ENCODE results near the gene SLC25A24. TPM values are rescaled to one million over a fixed set of nuclear protein-coding genes. Genes with fewer than 3 reads are reported as not detected.

Gene SLC25A24
- total RNA-seq, 1 experiment from 2014 or later: 23.6 TPM

- intact Hi-C loops (cut with micrococcal nuclease): no loop called here
- Histone ChIP-seq H3K9ac (ENCODE audit: low read length) (no peak overlapping the region), H3K27me3 (ENCODE audit: insufficient read depth, low read length) (no peaks in the 10 kb centered on the region), H3K4me1 (ENCODE audit: control insufficient read depth in 1 of 2, insufficient read depth in 2 of 2, low read length in 2 of 2) (no peaks in the 10 kb centered on the region), H3K9me2 (ENCODE audit: insufficient read depth) (no peaks in the 10 kb centered on the region), H4K20me1 (ENCODE audit: insufficient read depth) (no peaks in the 10 kb centered on the region), H2AFZ (ENCODE audit: low read depth, low read length, poor library complexity, severe bottlenecking) (no peak overlapping the region), H3K27ac (ENCODE audit: low read depth, low read length) (no peak overlapping the region), H3K9me3 (ENCODE audit: control insufficient read depth in 1 of 2, insufficient read depth in 1 of 2, low read depth in 1 of 2, low read length in 2 of 2) (no peaks in the 10 kb centered on the region), H3K79me2 (ENCODE audit: insufficient read depth, low read length) (no peaks in the 10 kb centered on the region), H3K36me3 (ENCODE audit: control insufficient read depth in 1 of 2, insufficient read depth in 2 of 2, low read length in 2 of 2) (peaks cover 3 to 5% of the 10 kb centered on the region in 2 experiments; a peak in 1 of 4 replicates), H3K4me2 (ENCODE audit: low read length) (no peak overlapping the region), H3K4me3 (replicated peaks in 1 of 2; ENCODE audit: low read depth in 1 of 2, low read length in 2 of 2) (no peak overlapping the region)
- RAD21 ChIA-PET (ENCODE audit: low non-redundant PET in 1 of 2, low total read pairs in 2 of 2, uncharacterized antibody in 2 of 2, unreplicated experiment in 2 of 2): no interaction called here
- DNase-seq (ENCODE audit: low read depth, low spot score) (no peak), ATAC-seq (no peak)
- POLR2A ChIA-PET: no interaction called here
- BruUV-seq (replicated peaks): no TSS peak
- CTCF ChIA-PET: no interaction called here
- TF ChIP-seq SIN3A (IDR thresholded peaks at IDR 0.05; ENCODE audit: low read depth): no peak
- TF ChIP-seq POLR2AphosphoS5 (IDR thresholded peaks at IDR 0.05; ENCODE audit: low read depth, low read length): no peak
- no peak for TF ChIP-seq CBX3 (IDR thresholded peaks at IDR 0.05; ENCODE audit: low read depth)
- TF ChIP-seq EZH2 (IDR thresholded peaks at IDR 0.05): no peak
- TF ChIP-seq, protein P1, sequence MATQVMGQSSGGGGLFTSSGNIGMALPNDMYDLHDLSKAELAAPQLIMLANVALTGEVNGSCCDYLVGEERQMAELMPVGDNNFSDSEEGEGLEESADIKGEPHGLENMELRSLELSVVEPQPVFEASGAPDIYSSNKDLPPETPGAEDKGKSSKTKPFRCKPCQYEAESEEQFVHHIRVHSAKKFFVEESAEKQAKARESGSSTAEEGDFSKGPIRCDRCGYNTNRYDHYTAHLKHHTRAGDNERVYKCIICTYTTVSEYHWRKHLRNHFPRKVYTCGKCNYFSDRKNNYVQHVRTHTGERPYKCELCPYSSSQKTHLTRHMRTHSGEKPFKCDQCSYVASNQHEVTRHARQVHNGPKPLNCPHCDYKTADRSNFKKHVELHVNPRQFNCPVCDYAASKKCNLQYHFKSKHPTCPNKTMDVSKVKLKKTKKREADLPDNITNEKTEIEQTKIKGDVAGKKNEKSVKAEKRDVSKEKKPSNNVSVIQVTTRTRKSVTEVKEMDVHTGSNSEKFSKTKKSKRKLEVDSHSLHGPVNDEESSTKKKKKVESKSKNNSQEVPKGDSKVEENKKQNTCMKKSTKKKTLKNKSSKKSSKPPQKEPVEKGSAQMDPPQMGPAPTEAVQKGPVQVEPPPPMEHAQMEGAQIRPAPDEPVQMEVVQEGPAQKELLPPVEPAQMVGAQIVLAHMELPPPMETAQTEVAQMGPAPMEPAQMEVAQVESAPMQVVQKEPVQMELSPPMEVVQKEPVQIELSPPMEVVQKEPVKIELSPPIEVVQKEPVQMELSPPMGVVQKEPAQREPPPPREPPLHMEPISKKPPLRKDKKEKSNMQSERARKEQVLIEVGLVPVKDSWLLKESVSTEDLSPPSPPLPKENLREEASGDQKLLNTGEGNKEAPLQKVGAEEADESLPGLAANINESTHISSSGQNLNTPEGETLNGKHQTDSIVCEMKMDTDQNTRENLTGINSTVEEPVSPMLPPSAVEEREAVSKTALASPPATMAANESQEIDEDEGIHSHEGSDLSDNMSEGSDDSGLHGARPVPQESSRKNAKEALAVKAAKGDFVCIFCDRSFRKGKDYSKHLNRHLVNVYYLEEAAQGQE (IDR thresholded peaks at IDR 0.05; ENCODE audit: low read depth): no peak
- TF ChIP-seq CTCF (IDR thresholded peaks at IDR 0.05 in 2 of 3, conservative IDR thresholded peaks at IDR 0.05 in 1 of 3; ENCODE audit: borderline replicate concordance in 1 of 3, insufficient read depth in 1 of 3, low read depth in 2 of 3, low read length in 2 of 3): no peak
- TF ChIP-seq JUND (IDR thresholded peaks at IDR 0.05): no peak
- no peak for TF ChIP-seq ZFX (IDR thresholded peaks at IDR 0.05)
- no peak for TF ChIP-seq YY1 (IDR thresholded peaks at IDR 0.05; ENCODE audit: extremely low read depth, insufficient replicate concordance, low read depth, low read length)
- TF ChIP-seq FOSL1 (IDR thresholded peaks at IDR 0.05; ENCODE audit: low read depth): no peak
Observed at GRCh38 chr1:108140936-108141335, 59.2 kb downstream of the SLC25A24 start.
